ENCODE measurements around the gene SCO2. TPM values are rescaled to one million over a fixed set of nuclear protein-coding genes. Genes with fewer than 3 reads are reported as not detected.

SCO2 gene
- total RNA-seq, 1 donor from 2014 or later: 1.8 TPM

DNA sequence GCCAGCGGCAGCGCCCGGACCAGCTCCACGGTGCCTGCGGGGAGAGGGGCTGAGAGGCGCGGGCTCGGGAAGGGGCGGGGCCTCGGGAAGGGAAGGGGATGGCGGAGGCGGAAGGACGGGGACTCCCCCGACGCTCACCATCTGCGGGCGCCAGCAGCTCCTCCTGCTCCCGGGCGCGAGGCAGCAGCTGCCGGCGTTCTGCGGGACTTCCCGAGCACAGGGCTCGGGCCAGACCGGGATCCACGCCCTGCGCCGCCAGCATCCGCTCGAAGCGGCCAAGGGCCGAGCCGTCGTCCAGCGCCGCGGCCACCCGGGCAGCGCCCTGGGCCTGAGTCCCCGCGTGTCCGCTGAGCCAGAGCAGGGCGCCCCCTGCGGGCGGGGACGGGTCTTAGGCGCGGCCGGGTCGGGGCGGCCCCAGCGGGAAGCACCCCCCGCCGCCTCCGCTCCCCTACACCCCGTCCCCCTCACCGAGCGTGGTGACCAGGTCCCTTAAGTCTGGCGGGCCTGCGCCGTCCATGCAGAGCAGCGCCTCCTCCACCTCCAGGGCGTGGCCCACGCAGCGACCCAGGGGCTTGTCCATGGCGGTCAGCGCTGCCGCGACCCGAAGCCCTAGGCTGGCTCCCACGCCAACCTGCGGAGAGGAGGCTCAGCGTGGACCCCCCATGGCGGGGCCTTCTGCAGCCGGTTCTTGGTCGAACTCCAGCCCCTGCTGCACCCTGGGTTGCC is 873 bp upstream of the SCO2 start:
- H3K4me3 Mint-ChIP-seq (ENCODE audit: unreplicated experiment): peak overlapping the region; percentile 81
- H3K27me3 ChIP-seq (ENCODE audit: insufficient read depth, low read length): peaks cover 21% of the 10 kb centered on the region
- no peaks in the 10 kb centered on the region for H3K36me3 ChIP-seq (ENCODE audit: insufficient read depth, low read length)
- no peak for FAIRE-seq
- peaks cover 36% of the 10 kb centered on the region for H3K79me2 ChIP-seq (ENCODE audit: insufficient read depth, low read length)
- TF ChIP-seq, protein P1, sequence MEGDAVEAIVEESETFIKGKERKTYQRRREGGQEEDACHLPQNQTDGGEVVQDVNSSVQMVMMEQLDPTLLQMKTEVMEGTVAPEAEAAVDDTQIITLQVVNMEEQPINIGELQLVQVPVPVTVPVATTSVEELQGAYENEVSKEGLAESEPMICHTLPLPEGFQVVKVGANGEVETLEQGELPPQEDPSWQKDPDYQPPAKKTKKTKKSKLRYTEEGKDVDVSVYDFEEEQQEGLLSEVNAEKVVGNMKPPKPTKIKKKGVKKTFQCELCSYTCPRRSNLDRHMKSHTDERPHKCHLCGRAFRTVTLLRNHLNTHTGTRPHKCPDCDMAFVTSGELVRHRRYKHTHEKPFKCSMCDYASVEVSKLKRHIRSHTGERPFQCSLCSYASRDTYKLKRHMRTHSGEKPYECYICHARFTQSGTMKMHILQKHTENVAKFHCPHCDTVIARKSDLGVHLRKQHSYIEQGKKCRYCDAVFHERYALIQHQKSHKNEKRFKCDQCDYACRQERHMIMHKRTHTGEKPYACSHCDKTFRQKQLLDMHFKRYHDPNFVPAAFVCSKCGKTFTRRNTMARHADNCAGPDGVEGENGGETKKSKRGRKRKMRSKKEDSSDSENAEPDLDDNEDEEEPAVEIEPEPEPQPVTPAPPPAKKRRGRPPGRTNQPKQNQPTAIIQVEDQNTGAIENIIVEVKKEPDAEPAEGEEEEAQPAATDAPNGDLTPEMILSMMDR (IDR thresholded peaks at IDR 0.05; ENCODE audit: insufficient read depth, low read depth, low read length): no peak
- TF ChIP-seq EZH2 (IDR thresholded peaks at IDR 0.05; ENCODE audit: insufficient read depth, low read length): no peak
- H3K27ac Mint-ChIP-seq (ENCODE audit: unreplicated experiment): peak overlapping the region; percentile 66
- H3K9me3 Mint-ChIP-seq (ENCODE audit: unreplicated experiment): peaks cover 3% of the 10 kb centered on the region
- H3K4me1 Mint-ChIP-seq (ENCODE audit: low read depth, unreplicated experiment): peaks cover 4% of the 10 kb centered on the region
- DNase-seq (ENCODE audit: low read depth): peak; percentile 54
- H3K4me3 ChIP-seq (ENCODE audit: insufficient read depth, low read depth, low read length): peak overlapping the region; percentile 72
- peak overlapping the region; percentile 74 for H3K9ac ChIP-seq (ENCODE audit: low read length)
- peak overlapping the region; percentile 99 for H3K4me2 ChIP-seq (ENCODE audit: low read length)
- peak overlapping the region; percentile 21 for H3K27ac ChIP-seq (ENCODE audit: low read depth, low read length)
- H3K9me3 ChIP-seq (ENCODE audit: insufficient read depth, low read depth, low read length): no peaks in the 10 kb centered on the region
- H3K27me3 Mint-ChIP-seq (ENCODE audit: low read depth, unreplicated experiment): no peaks in the 10 kb centered on the region
- peak overlapping the region; percentile 83 for H2AFZ ChIP-seq (ENCODE audit: low read depth, low read length)
- peaks cover 30% of the 10 kb centered on the region for H3K4me1 ChIP-seq (ENCODE audit: insufficient read depth, low read length)
- H3K36me3 Mint-ChIP-seq (ENCODE audit: low read depth, unreplicated experiment): peaks cover 7% of the 10 kb centered on the region
- H4K20me1 ChIP-seq (ENCODE audit: insufficient read depth, low read length): peaks cover 42% of the 10 kb centered on the region

- Histone ChIP-seq H2AFZ (ENCODE audit: low read depth, low read length) (peak overlapping the region; percentile 83), H3K27ac (ENCODE audit: low read depth, low read length) (peak overlapping the region; percentile 21), H3K36me3 (ENCODE audit: insufficient read depth, low read length) (no peaks in the 10 kb centered on the region), H3K9ac (ENCODE audit: low read length) (peak overlapping the region; percentile 74), H3K79me2 (ENCODE audit: insufficient read depth, low read length) (peaks cover 36% of the 10 kb centered on the region), H3K27me3 (ENCODE audit: insufficient read depth, low read length) (peaks cover 16% of the 10 kb centered on the region), H3K4me2 (ENCODE audit: low read length) (peak overlapping the region; percentile 99), H3K4me1 (ENCODE audit: insufficient read depth, low read length) (peaks cover 26% of the 10 kb centered on the region), H3K4me3 (ENCODE audit: insufficient read depth, low read depth, low read length) (peak overlapping the region; percentile 72), H3K9me3 (ENCODE audit: insufficient read depth, low read depth, low read length) (no peaks in the 10 kb centered on the region), H4K20me1 (ENCODE audit: insufficient read depth, low read length) (peaks cover 42% of the 10 kb centered on the region)
- no peak for FAIRE-seq
- Mint-ChIP-seq H3K4me1 (ENCODE audit: low read depth, unreplicated experiment) (peaks cover 4% of the 10 kb centered on the region), H3K27ac (ENCODE audit: unreplicated experiment) (no peak overlapping the region), H3K36me3 (ENCODE audit: low read depth, unreplicated experiment) (peaks cover 7% of the 10 kb centered on the region), H3K4me3 (ENCODE audit: unreplicated experiment) (peak overlapping the region; percentile 97), H3K27me3 (ENCODE audit: low read depth, unreplicated experiment) (no peaks in the 10 kb centered on the region), H3K9me3 (ENCODE audit: unreplicated experiment) (peaks cover 3% of the 10 kb centered on the region)
- TF ChIP-seq, protein P1 (IDR thresholded peaks at IDR 0.05; ENCODE audit: insufficient read depth, low read depth, low read length): peak; percentile 3
- no peak for TF ChIP-seq EZH2 (IDR thresholded peaks at IDR 0.05; ENCODE audit: insufficient read depth, low read length)
- no peak for DNase-seq (ENCODE audit: low read depth)
Measured at GRCh38 chr22:50525858-50526107, 385 bp upstream of the SCO2 start.

GRCh38 chr22:50524676-50525103 is 708 bp downstream of the SCO2 start:
- H3K9me3 Mint-ChIP-seq (ENCODE audit: unreplicated experiment): peaks cover 3% of the 10 kb centered on the region
- DNase-seq (ENCODE audit: low read depth): no peak
- H2AFZ ChIP-seq (ENCODE audit: low read depth, low read length): peak overlapping the region; percentile 81
- H3K4me1 ChIP-seq (ENCODE audit: insufficient read depth, low read length): peaks cover 20% of the 10 kb centered on the region
- H3K9me3 ChIP-seq (ENCODE audit: insufficient read depth, low read depth, low read length): no peaks in the 10 kb centered on the region
- H3K27ac ChIP-seq (ENCODE audit: low read depth, low read length): peak overlapping the region; percentile 77
- peaks cover 4% of the 10 kb centered on the region for H3K4me1 Mint-ChIP-seq (ENCODE audit: low read depth, unreplicated experiment)
- peak overlapping the region; percentile 84 for H3K9ac ChIP-seq (ENCODE audit: low read length)
- no peaks in the 10 kb centered on the region for H3K36me3 ChIP-seq (ENCODE audit: insufficient read depth, low read length)
- FAIRE-seq: no peak
- peaks cover 7% of the 10 kb centered on the region for H3K27me3 ChIP-seq (ENCODE audit: insufficient read depth, low read length)
- H3K27ac Mint-ChIP-seq (ENCODE audit: unreplicated experiment): peak overlapping the region; percentile 90
- H3K4me3 Mint-ChIP-seq (ENCODE audit: unreplicated experiment): peak overlapping the region; percentile 97
- peaks cover 36% of the 10 kb centered on the region for H3K79me2 ChIP-seq (ENCODE audit: insufficient read depth, low read length)
- H3K4me2 ChIP-seq (ENCODE audit: low read length): peak overlapping the region; percentile 99
- H3K36me3 Mint-ChIP-seq (ENCODE audit: low read depth, unreplicated experiment): peaks cover 7% of the 10 kb centered on the region
- no peaks in the 10 kb centered on the region for H3K27me3 Mint-ChIP-seq (ENCODE audit: low read depth, unreplicated experiment)
- H3K4me3 ChIP-seq (ENCODE audit: insufficient read depth, low read depth, low read length): peak overlapping the region; percentile 72
- peaks cover 42% of the 10 kb centered on the region for H4K20me1 ChIP-seq (ENCODE audit: insufficient read depth, low read length)
- TF ChIP-seq, protein P1 (IDR thresholded peaks at IDR 0.05; ENCODE audit: insufficient read depth, low read depth, low read length): no peak
- no peak for TF ChIP-seq EZH2 (IDR thresholded peaks at IDR 0.05; ENCODE audit: insufficient read depth, low read length)
